GM21717 (cell line): ENCODE results near the gene ZNF148.

Experiments
- ATAC-seq: cut with Tn5 transposase; IDR thresholded peaks from one replicate; pipeline ENCODE4 v1.9.1; 2021; ENCODE audit warnings: mild to moderate bottlenecking, moderate library complexity; ENCODE audit not compliant: unreplicated experiment

ZNF148 gene

DNA sequence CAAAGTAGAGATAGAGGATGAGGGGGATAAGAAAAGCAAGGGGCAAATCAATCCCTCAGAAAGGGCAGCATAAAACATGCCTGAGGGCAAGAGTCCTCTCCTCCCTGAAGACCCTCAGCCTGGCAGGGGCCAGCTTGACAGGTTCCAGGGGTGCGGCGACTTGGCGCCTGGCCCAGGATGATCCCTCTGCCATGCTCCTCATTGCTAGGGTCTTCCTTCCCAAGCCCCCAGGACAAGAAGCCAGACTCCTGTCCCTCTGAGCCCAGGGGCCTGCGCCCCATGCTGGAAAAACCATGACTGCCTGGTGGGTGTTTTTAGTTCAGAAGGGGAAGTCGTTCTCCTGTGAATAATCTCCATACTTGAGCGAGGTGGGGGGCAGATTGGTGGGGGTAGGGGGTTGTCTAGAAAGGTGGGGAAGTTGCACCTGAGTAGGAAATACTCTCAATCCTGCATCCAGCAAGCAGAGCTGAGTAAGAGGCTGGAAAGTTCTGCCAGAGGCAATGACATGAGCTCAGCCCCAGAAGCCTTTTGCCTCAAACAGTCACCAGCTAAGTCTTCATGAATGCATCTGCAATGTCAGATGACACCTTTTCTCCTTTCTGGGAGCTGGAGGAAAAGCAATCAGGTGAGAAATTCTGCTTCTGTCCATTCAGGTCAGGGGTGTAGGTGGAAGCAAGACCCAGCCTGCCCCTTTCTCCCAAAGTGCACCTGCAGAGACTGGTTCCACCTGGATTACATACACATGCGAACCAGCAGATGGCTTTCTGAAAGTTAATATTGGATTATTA, 180.9 kb downstream of the ZNF148 start:
- ATAC-seq, result no peak

DNA sequence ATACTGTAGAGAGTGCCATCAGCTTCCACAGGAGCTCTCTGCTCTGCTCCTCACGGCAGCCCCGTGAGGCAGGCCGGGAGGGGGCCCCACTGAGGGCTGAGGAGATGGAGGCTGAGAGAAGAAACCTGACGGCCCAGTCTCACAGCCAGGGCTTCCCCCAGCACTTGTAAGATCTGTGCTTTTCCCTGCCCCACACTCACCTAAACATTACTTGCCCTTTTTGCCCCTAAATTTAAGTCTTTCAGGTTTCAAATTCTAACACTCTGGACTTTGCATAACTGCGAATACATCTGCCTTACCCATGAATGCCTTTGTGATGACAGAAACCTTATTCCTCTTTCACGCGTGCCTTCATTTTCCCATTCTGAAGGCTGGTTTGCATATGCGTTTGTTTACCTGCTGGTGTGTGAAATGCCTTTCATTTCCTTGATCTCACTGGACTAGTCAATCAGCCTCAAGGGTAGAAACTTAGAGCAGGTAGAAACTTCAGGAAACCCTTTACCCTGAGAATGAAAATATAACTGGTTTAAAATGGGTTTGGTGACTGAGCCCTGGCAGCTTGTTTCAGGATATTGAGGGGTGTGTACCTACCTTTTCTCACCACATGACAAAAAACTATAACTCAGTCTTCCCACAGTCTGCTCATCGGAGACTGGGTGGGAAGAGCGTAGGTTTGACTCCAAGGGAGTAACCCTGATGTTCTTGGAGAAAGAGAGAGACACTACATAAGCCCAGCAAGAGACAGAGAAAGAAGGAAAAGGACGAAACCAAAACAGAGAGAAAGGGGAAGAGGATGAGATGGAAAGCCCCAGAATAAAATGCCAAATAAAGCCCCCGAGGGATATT, 182.7 kb downstream of the ZNF148 start:
- ATAC-seq, result peak; percentile 74

DNA sequence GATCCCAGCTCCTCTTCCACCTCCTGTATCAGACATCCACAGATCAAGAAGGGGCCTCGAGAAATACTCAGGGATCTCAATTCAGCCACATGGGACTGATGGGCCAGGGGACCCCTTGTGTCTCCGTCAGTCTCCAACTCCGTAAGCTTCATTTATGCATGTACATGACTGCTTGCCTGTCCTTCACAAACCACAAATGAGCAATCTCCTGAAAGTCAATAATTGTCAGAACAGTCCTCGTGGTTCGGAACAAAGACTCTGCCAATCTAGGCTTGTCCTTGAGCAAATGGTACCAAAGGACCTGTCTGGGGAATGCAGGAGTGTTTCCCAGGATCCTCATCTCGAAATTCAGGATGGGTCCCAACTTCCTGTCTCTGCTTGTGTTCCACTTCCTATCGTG, 183.4 kb downstream of the ZNF148 start:
- ATAC-seq, result no peak

DNA sequence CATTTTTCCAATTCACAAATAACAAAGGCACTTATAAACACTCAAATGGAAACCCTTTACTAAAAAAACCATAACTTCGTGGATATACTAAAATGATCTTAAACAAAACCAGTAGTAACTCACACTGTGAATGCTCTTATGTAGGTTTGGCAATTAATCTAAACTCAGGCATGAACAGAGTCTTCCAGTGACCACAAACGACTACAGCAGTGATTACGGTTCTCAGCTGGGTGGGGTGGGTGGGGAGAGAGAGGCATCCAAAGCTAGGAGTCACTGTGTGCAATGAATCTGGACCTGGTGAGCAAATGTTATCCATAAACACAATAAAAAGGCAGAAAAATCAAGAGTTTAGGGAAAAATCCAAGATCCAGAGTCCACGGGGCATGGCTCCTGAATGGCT, 183.9 kb downstream of the ZNF148 start:
- no peak for ATAC-seq

DNA sequence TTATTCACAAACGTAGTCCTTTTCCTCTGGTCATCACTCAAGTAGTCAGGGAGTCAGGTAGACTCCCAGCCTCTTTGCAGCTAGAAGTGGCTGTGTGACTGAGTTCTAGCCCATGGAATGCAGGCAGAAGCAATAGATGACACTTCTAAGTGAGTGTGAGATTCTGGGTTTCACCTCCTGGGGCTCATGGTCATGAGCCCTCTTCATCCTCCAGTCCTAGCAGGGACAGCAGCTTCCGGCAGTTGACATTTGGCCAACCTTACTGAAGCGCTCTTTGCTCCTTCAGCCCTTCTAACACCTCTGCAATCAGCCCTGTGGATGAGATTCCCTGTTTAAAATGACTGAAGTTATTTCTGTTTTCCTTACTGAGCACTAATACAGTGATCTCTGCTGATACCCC, 184.3 kb downstream of the ZNF148 start:
- no peak for ATAC-seq

DNA sequence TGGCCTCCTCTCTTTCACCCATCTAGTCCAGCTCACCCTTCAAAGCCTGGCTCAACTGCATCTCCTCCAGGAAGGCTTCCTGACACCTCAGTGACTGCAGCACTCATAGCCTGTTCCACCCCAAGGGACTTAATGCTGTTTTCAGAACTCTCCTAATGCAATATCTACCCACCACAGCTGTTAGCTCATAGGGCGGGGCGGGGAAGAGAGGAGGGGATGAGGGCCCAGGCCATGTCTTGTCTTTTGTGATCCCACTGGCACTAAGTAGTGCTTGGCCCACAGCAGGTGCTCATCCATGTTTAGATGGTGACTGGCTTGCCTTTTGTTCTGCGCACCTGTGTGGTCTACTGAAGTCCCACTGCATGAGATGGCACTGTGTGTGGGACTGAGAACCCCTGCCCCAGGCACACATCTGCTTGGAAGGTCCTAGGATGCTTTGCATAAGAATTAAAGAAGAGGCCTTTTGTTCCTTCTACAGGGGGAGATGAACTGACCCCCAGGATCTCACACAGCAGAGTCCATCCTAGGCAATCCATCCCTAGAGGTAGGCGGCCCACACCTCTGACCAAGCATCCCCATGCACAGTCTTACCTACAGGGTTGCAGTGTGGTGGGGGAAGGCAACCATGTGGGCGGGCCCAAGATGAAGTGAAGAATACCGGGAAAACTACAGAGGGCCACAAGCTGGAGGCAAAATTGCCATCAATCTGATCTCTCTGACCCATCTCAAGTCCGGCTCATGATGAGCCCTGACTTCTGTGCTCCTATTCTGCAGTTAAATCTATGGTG, 185.6 kb downstream of the ZNF148 start:
- no peak for ATAC-seq

DNA sequence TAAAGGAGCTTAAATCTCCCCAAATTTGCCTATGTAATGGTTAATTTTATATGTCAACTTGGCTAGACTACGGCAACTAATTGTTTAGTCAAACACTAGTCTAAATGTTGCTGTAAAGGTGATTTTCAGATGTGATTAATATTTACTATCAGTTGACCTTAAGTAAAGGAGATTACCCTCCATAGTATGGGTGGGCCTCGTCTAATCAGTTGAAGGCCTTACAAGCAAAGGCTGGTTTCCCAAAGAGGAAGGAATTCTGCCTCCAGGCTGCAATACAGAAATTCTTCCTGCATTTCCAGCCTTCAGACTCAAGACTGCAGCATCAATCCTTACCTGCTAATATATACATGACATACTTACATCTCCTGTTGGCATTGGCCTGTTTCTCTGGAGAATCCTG, 186.2 kb downstream of the ZNF148 start:
- ATAC-seq, result no peak

DNA sequence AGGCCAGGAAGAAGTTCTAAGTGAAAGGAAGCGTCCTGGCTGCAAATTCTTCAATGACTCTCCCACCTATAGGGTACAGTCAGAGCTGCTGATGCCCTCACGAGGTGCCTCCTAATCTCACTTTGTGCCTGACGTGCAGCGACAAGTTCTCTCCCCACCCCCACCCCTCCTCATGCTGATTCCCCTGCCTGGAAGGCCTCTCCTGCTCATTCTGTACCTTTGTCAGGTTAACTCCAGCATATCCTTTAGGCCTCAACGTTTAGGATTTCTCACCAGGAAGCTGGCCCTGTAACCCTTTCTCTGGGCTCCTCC, 187.6 kb downstream of the ZNF148 start:
- no peak for ATAC-seq

DNA sequence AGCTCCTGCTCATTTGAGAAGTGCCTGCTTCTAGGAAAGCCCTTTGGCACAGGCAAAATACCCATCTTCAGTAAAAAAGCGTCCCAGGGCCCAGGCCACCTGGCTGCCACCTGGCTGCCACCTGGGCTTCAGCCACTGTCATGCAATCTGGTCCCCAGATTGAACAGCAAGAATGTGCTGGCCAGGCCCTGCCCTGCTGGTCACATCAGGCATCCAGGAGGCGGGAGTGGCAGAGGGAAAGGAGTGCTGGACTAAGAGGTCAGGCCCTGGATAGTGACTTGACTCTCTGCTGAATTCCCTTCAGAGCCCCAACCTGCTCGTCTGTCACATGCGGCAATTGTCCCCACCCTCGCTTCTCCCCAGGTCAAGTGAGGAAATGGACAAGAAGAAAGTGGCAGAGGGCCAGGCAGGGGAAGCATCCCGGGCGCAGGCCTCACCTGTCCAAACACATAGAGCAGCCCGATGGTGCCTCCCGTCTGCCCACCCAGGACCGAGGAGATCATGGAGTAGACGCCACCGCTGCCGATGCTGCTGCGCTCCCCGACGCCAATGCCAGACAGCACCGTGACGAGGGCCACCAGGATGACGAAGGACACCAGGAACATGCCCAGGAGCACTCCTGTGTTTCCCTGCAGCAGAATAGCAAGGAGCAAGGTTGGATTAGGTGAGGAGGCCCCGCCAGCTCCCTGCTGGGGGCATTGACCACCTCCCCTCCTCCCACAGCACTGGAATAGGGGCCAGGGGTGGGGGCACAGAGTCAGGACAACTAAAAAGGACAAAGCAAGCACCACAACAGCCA, 188.1 kb downstream of the ZNF148 start:
- no peak for ATAC-seq

DNA sequence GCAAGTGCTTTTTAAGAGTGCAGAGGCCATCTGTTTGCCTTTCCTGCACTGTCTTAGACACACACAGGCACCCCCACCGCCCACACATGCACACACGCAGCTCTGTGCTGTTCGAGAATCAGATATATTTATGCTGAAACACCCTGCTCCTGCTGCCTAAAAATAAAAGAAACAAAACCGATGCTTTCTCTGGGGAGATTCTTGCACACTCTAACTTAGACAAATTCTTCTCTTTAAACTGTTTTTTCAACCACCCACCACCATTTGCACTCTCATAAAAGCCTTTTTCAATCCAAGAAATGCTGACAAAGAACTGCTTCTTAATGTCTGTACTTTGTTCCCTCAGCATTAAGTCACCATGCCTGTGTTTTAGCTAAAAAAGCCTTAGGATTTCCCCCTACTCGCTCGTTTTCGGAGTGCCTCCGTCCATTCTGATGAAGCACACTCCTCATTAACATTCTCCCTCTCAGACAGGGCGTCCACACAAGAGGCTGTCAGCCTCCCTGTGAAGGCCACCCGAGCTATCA, 188.8 kb downstream of the ZNF148 start:
- no peak for ATAC-seq

DNA sequence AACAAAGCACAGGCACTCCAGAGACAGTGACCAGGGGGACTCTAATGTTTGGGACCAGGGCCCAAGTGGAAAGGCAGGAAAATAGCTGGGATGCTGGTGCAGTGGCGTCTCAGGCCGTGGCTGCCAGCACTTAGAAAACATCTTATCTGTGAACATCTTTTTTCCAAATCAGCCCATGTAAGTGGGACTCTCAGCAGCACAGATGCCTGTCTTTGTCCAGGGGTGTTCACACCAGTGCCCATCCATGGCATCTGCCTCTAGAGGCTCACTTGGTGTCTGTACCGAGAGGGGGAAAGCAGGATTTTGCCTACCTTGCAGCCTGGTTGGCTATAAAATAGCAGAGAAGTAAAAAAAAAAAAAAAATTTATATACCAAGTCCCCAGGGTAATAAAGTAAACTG, 189.3 kb downstream of the ZNF148 start:
- no peak for ATAC-seq

DNA sequence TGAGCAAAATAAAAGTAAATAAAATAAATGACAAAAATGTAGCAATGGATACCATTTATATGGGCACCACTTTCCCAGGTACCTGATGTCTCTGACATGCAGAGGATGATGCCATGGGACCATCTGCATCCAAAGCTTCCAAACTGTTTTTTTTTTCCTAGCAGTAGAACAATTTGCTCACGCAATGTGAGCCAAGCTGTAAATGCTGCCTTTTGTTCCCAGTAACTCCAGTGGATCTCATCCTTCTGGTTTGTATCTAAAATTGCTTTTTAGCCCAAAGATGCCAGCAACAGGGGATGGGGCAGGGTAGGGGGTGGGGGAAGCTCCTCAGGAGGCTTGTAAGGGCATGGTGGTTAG, 195.3 kb downstream of the ZNF148 start:
- no peak for ATAC-seq

DNA sequence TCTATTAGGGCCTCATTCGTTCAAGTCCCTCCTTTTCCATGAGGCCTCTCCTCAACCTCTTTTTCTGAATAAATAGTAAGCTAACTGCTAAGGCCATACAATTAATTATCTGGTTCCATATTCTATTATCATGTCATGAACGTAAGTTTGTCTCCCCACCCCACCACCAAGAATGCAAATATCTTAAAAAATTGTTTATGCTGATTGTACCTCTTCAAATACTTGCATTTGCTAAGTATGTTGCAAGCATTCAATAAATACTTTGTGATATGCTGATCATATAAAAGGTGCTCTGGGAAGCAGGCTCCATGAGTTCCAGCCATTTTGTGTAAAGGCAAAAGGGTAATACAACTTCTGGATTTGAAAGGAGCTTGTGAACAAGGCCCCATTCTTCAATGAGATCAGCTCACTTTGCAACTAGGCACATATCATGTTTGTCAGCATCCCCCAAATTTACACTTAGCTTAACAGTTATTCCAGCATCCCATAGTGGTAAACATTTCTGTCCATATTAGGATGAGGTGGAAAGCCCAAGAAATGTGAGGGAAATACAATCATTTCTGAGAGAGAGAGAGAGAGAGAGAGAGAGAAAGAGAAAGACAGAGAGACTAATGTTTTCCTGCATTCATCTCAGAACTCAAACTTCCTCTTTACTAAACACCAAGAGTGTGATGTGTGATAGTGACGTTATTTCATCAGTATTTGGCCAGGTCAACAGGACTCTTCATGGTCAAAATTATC, 195.8 kb downstream of the ZNF148 start:
- ATAC-seq, result no peak

DNA sequence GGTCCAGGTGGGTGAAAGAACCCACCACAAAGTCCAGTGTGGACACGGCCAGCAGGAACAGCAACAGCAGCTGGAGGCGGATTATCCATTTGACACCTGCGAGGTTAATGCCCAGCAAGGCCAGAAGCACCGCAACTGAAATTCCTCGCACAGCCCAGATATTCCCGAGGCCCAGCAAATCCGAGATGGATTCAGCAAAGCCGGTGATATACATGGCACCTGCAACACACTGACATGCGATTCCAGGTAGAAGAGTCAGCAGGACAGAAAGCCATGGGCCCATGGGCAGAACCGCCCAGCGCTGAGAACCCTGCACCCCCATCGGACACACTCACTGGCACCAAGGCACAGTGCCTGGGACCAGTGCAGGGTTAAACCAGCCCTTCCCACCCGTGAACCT, 197.4 kb downstream of the ZNF148 start:
- no peak for ATAC-seq
